T-helper 22 cell (primary cell): Measurements from ENCODE around the gene SNX4.

Experiments used
- DNase-seq: peaks from one replicate; pipeline ENCODE4 v3.0.0-alpha.2; 2020; ENCODE audit warnings: low read depth

The SNX4 gene

GRCh38 chr3:125402639-125403038 lies 117.4 kb downstream of the SNX4 start:
- no peak for DNase-seq

GRCh38 chr3:125401402-125401801 lies 118.6 kb downstream of the SNX4 start:
- no peak for DNase-seq

GRCh38 chr3:125398952-125399351 lies 121.0 kb downstream of the SNX4 start:
- DNase-seq, result no peak
